Stomach (tissue), 9 donors: ENCODE measurements around the gene SAMD8. TPM values are rescaled to one million over a fixed set of nuclear protein-coding genes. Genes with fewer than 3 reads are reported as not detected.

Experiments used
- DNase-seq, 2 donors: peaks; one replicate each; pipeline versions ENCODE4 v3.0.0 to v3.0.0-alpha.2; 2013 to 2019
- H3K27ac ChIP-seq, 5 donors: fragments of 200-600 bp in 4 of 5; sonication (generic) in 4 of 5; one replicate each; pipeline ENCODE4 v1.5.1; 2013 to 2019; ENCODE audit warnings: mild to moderate bottlenecking in 1 of 5, moderate library complexity in 1 of 5
- H3K27me3 ChIP-seq, 3 donors: fragments of 200-600 bp; sonication (generic); one replicate each; pipeline ENCODE4 v1.5.1; 2017 to 2019; ENCODE audit warnings: mixed run types in 1 of 3
- H3K36me3 ChIP-seq, 4 donors: fragments of 200-600 bp; sonication (generic); 1 replicate in 3 of 4; 2 replicates in 1 of 4; pipeline ENCODE4 v1.5.1; 2016 to 2019
- H3K4me1 ChIP-seq, 4 donors: fragments of 200-600 bp; sonication (generic); one replicate each; pipeline ENCODE4 v1.5.1; 2016 to 2019
- H3K4me3 ChIP-seq, 4 donors: fragments of 200-600 bp; sonication (generic) in 3 of 4; one replicate each; pipeline ENCODE4 v1.5.1; 2016 to 2019; ENCODE audit warnings: mild to moderate bottlenecking in 1 of 4
- H3K9me3 ChIP-seq, 4 donors: fragments of 200-600 bp; sonication (generic); one replicate each; pipeline ENCODE4 v1.5.1; 2016 to 2019
- CTCF ChIP-seq, 7 experiments: fragments of 450-650 bp in 4 of 7; fragments of 200-600 bp in 3 of 7; sonication (generic) in 3 of 7; IDR thresholded peaks; one replicate each; pipeline ENCODE4 v1.5.1; 2016 to 2019; ENCODE audit warnings: antibody characterized with exemption in 7 of 7, control low read depth in 2 of 7, mild to moderate bottlenecking in 1 of 7
- EP300 ChIP-seq: sonication (generic); formaldehyde crosslinking; IDR thresholded peaks from one replicate; pipeline ENCODE4 v1.6.1; 2017; ENCODE audit warnings: antibody characterized with exemption
- POLR2A ChIP-seq, 4 donors: fragments of 450-650 bp; IDR thresholded peaks; one replicate each; pipeline ENCODE4 v1.6.1; 2016; ENCODE audit warnings: antibody characterized with exemption in 4 of 4, control low read depth in 2 of 4, mild to moderate bottlenecking in 1 of 4, moderate library complexity in 1 of 4
- POLR2AphosphoS5 ChIP-seq, 3 donors: sonication (generic); formaldehyde crosslinking; IDR thresholded peaks; one replicate each; pipeline ENCODE4 v1.6.1; 2016; ENCODE audit warnings: antibody characterized with exemption in 3 of 3
- WGBS, 5 donors: extraction: QIAGEN DNeasy Blood & Tissue Kit in 3 of 5; methylation state at CpG; one replicate each; pipeline versions ENCODE4 v1.1.5 to v1.1.7; 2013 to 2018; 5-methylcytosine and 5-hydroxymethylcytosine counted together
- intact Hi-C: fragments of 100-400 bp; cut with DNase I; formaldehyde crosslinking; loops from one replicate; pipeline ENCODE4 v1.15.1; 2023; ENCODE audit warnings: low total_unique reads
- polyA plus RNA-seq, 3 donors: library from polyadenylated mRNA; stranded (reverse); fragments of 200-250 nt; gene quantifications; one replicate each; pipeline ENCODE4 v1.2.3, GENCODE V29; 2013
- total RNA-seq, 5 donors: library from RNA; depleted of rRNA; stranded (reverse); fragments of >200 nt; gene quantifications; one replicate each; pipeline versions ENCODE4 v1.1.0 to v1.2.3, GENCODE V29; 2014 to 2016
- donor health status: healthy with polysubstance abuse.
- donor health status: Bipolar disorder and iron deficiency.
- donor health status: healthy.

SAMD8 gene
- total and polyA plus RNA-seq, 8 donors: 2.9 to 34.9 (median 5.5) TPM

GRCh38 chr10:75072727-75073126 is 38.7 kb upstream of the SAMD8 start:
- no peaks in the 10 kb centered on the region for H3K36me3 ChIP-seq
- no peaks in the 10 kb centered on the region for H3K27me3 ChIP-seq
- no peak for DNase-seq
- WGBS, 5 donors: 87 to 97% (median 91%) methylated on average over 12 to 14 of the region's 14 CpGs
- no peak overlapping the region for H3K27ac ChIP-seq
- H3K9me3 ChIP-seq: no peaks in the 10 kb centered on the region
- TF ChIP-seq POLR2AphosphoS5 (IDR thresholded peaks at IDR 0.05): no peak
- TF ChIP-seq POLR2A (IDR thresholded peaks at IDR 0.05): no peak
- TF ChIP-seq EP300: no peak
- no peak for TF ChIP-seq CTCF (IDR thresholded peaks at IDR 0.05)
- no peak overlapping the region for H3K4me3 ChIP-seq
- intact Hi-C loops: no loop called here
- H3K4me1 ChIP-seq: peaks cover 0 to 10% (median 0%) of the 10 kb centered on the region in 4 donors

GRCh38 chr10:75073442-75073841 is 38.0 kb upstream of the SAMD8 start:
- no peak overlapping the region for H3K4me3 ChIP-seq
- intact Hi-C loops: no loop called here
- WGBS, 5 donors: 92 to 98% (median 96%) methylated on average over 13 to 17 of the region's 17 CpGs
- DNase-seq: no peak
- H3K36me3 ChIP-seq: no peaks in the 10 kb centered on the region
- no peaks in the 10 kb centered on the region for H3K27me3 ChIP-seq
- H3K27ac ChIP-seq: no peak overlapping the region
- H3K4me1 ChIP-seq: peaks cover 0 to 10% (median 0%) of the 10 kb centered on the region in 4 donors
- no peaks in the 10 kb centered on the region for H3K9me3 ChIP-seq
- TF ChIP-seq EP300 (no peak), POLR2AphosphoS5 (IDR thresholded peaks at IDR 0.05) (no peak), CTCF (IDR thresholded peaks at IDR 0.05) (no peak), POLR2A (IDR thresholded peaks at IDR 0.05) (no peak)

- 35 to 69% (median 42%) methylated on average over 2 of the region's 2 CpGs for WGBS, 5 donors
- no peak for DNase-seq
- no peak for TF ChIP-seq POLR2AphosphoS5 (IDR thresholded peaks at IDR 0.05)
- Histone ChIP-seq H3K27ac (no peak overlapping the region), H3K4me3 (no peak overlapping the region), H3K9me3 (no peaks in the 10 kb centered on the region), H3K4me1 (peaks cover 0 to 10% (median 0%) of the 10 kb centered on the region in 4 donors), H3K36me3 (no peaks in the 10 kb centered on the region), H3K27me3 (no peaks in the 10 kb centered on the region)
- intact Hi-C loops: no loop called here
Observed at GRCh38 chr10:75074711-75075445, 36.6 kb upstream of the SAMD8 start.

- H3K9me3 ChIP-seq: peaks cover 0 to 3% (median 0%) of the 10 kb centered on the region in 4 donors
- intact Hi-C loops: no loop called here
- no peaks in the 10 kb centered on the region for H3K4me1 ChIP-seq
- H3K27ac ChIP-seq: no peak overlapping the region
- no peak overlapping the region for H3K4me3 ChIP-seq
- H3K36me3 ChIP-seq: no peaks in the 10 kb centered on the region
- no peak for DNase-seq
- no peak for TF ChIP-seq EP300
- TF ChIP-seq CTCF (IDR thresholded peaks at IDR 0.05): no peak
- TF ChIP-seq POLR2AphosphoS5 (IDR thresholded peaks at IDR 0.05): no peak
- TF ChIP-seq POLR2A (IDR thresholded peaks at IDR 0.05): no peak
- H3K27me3 ChIP-seq: no peaks in the 10 kb centered on the region
- WGBS, 5 donors: 89 to 92% (median 91%) methylated on average over 6 of the region's 6 CpGs
Observed at GRCh38 chr10:75076348-75076747, 35.1 kb upstream of the SAMD8 start.

- H3K9me3 ChIP-seq: peaks cover 0 to 8% (median 0%) of the 10 kb centered on the region in 4 donors
- DNase-seq: no peak
- H3K4me1 ChIP-seq: no peaks in the 10 kb centered on the region
- intact Hi-C loops: no loop called here
- H3K4me3 ChIP-seq: no peak overlapping the region
- H3K27me3 ChIP-seq: no peaks in the 10 kb centered on the region
- no peaks in the 10 kb centered on the region for H3K36me3 ChIP-seq
- TF ChIP-seq EP300: no peak
- TF ChIP-seq CTCF (IDR thresholded peaks at IDR 0.05): no peak
- no peak for TF ChIP-seq POLR2AphosphoS5 (IDR thresholded peaks at IDR 0.05)
- TF ChIP-seq POLR2A (IDR thresholded peaks at IDR 0.05): no peak
- H3K27ac ChIP-seq: no peak overlapping the region
- 76 to 86% (median 80%) methylated on average over 9 of the region's 9 CpGs for WGBS, 5 donors
Observed at GRCh38 chr10:75079436-75080083, 31.9 kb upstream of the SAMD8 start.
